Occipital lobe (tissue), 2 donors: ENCODE measurements around the gene AMIGO3. TPM values are rescaled to one million over a fixed set of nuclear protein-coding genes. Genes with fewer than 3 reads are reported as not detected.
"Not testable (repeated sequence)": the region's sequence is repeated elsewhere in the genome, so short reads cannot be mapped to it uniquely, and the experiment has no call there.

Experiments used
- DNase-seq: peaks from one replicate; lab custom pipeline; 2025; lab: John Stamatoyannopoulos, UW
- total RNA-seq: library from RNA; depleted of rRNA; stranded (reverse); fragments of >200 nt; gene quantifications from one replicate; pipeline ENCODE4 v1.2.3, GENCODE V29; 2014

The AMIGO3 gene
- total RNA-seq, result 0.78 TPM

- DNase-seq, result peak; percentile 94
These were observed at the start of gene AMIGO3 for GRCh38 chr3:49719214-49719884. TSS of gene AMIGO3 (minus strand) at chr3:49719684. CDS start at chr3:49719465, 219 bp downstream.

GRCh38 chr3:49763981-49764380 lies 44.5 kb upstream of the AMIGO3 start:
- no peak for DNase-seq

GRCh38 chr3:49761661-49762060 lies 42.2 kb upstream of the AMIGO3 start:
- no peak for DNase-seq

GRCh38 chr3:49759226-49759625 lies 39.7 kb upstream of the AMIGO3 start:
- no peak for DNase-seq

- no peak for DNase-seq
These were observed 37.7 kb upstream of the AMIGO3 start for GRCh38 chr3:49757197-49757596.

- no peak for DNase-seq
These were observed 36.6 kb upstream of the AMIGO3 start for GRCh38 chr3:49756036-49756435.

- DNase-seq, result no peak
These were observed 35.1 kb upstream of the AMIGO3 start for GRCh38 chr3:49754536-49754935.

- no peak for DNase-seq
These were observed 32.0 kb upstream of the AMIGO3 start for GRCh38 chr3:49751501-49751900.

GRCh38 chr3:49750056-49750455 lies 30.6 kb upstream of the AMIGO3 start:
- DNase-seq, result no peak

GRCh38 chr3:49748874-49749273 lies 29.4 kb upstream of the AMIGO3 start:
- DNase-seq, result not testable (repeated sequence)

GRCh38 chr3:49747792-49748480 lies 28.5 kb upstream of the AMIGO3 start:
- no peak for DNase-seq

GRCh38 chr3:49745986-49746385 lies 26.5 kb upstream of the AMIGO3 start:
- no peak for DNase-seq

GRCh38 chr3:49740427-49740826 lies 20.9 kb upstream of the AMIGO3 start:
- no peak for DNase-seq

GRCh38 chr3:49738067-49738713 lies 18.7 kb upstream of the AMIGO3 start:
- DNase-seq, result no peak

- DNase-seq, result no peak
These were observed 15.3 kb upstream of the AMIGO3 start for GRCh38 chr3:49734752-49735151.

GRCh38 chr3:49733551-49733950 lies 14.1 kb upstream of the AMIGO3 start:
- DNase-seq, result no peak

- DNase-seq, result no peak
These were observed 13.1 kb upstream of the AMIGO3 start for GRCh38 chr3:49732597-49732996.

- no peak for DNase-seq
These were observed 10.6 kb upstream of the AMIGO3 start for GRCh38 chr3:49729966-49730609.

GRCh38 chr3:49727924-49728361 lies 8.5 kb upstream of the AMIGO3 start:
- no peak for DNase-seq

- no peak for DNase-seq
These were observed 7.9 kb upstream of the AMIGO3 start for GRCh38 chr3:49727154-49727923.
